SK-N-SH treated with all-trans-retinoic acid at 6 μM for 48 hours (cell line): ENCODE results near the gene KLF18.
"Not testable (repeated sequence)": the region's sequence is repeated elsewhere in the genome, so short reads cannot be mapped to it uniquely, and the experiment has no call there.

ENCODE experiments used
- ATAC-seq: fragments of 200-7000 bp; cut with Tn5 transposase; 3 replicates; pipeline ENCODE4 v1.9.1; 2020; ENCODE audit warnings: mild to moderate bottlenecking, moderate library complexity
- ARNTL ChIP-seq: fragments of 450-650 bp; formaldehyde crosslinking; IDR thresholded peaks from 2 replicates; pipeline ENCODE4 v1.5.0; 2020; ENCODE audit warnings: low read depth, mild to moderate bottlenecking, moderate library complexity, borderline replicate concordance
- BACH2 ChIP-seq: fragments of 250-450 bp; sonication (Bioruptor Pico); IDR thresholded peaks from 2 replicates; pipeline ENCODE4 v1.9.0; 2021; ENCODE audit warnings: mild to moderate bottlenecking, borderline replicate concordance
- CREB5 ChIP-seq: fragments of 250-450 bp; sonication (Bioruptor Pico); IDR thresholded peaks from 2 replicates; pipeline ENCODE4 v1.5.1; 2020; ENCODE audit warnings: low read depth, mild to moderate bottlenecking, moderate library complexity
- CSRNP3 ChIP-seq: fragments of 250-450 bp; sonication (Bioruptor Pico); IDR thresholded peaks from 2 replicates; pipeline ENCODE4 v1.5.1; 2021; ENCODE audit warnings: mild to moderate bottlenecking, moderate library complexity
- ESRRG ChIP-seq: fragments of 250-450 bp; sonication (Bioruptor Pico); IDR thresholded peaks from 2 replicates; pipeline ENCODE4 v1.6.1; 2021; ENCODE audit warnings: mild to moderate bottlenecking
- ISL1 ChIP-seq: fragments of 250-450 bp; sonication (Bioruptor Pico); IDR thresholded peaks from 2 replicates; pipeline ENCODE4 v2.1.2; 2022; ENCODE audit warnings: mild to moderate bottlenecking, moderate library complexity
- OSR1 ChIP-seq: fragments of 250-450 bp; sonication (Bioruptor Pico); IDR thresholded peaks from 2 replicates; pipeline ENCODE4 v1.8.0; 2022; ENCODE audit warnings: moderate library complexity, mild to moderate bottlenecking, inconsistent platforms
- POU6F1 ChIP-seq: fragments of 250-450 bp; sonication (Bioruptor Pico); IDR thresholded peaks from 2 replicates; pipeline ENCODE4 v1.8.0; 2021; ENCODE audit warnings: low read depth, mild to moderate bottlenecking, moderate library complexity, borderline replicate concordance
- PPARA ChIP-seq: fragments of 250-450 bp; sonication (Bioruptor Pico); IDR thresholded peaks from 2 replicates; pipeline ENCODE4 v1.5.0; 2020; ENCODE audit warnings: mild to moderate bottlenecking, borderline replicate concordance
- RARB ChIP-seq: fragments of 250-450 bp; sonication (Bioruptor Pico); IDR thresholded peaks from 2 replicates; pipeline ENCODE4 v1.8.0; 2021; ENCODE audit warnings: mild to moderate bottlenecking, moderate library complexity
- SNAI2 ChIP-seq: fragments of 250-450 bp; sonication (Bioruptor Pico); IDR thresholded peaks from 2 replicates; pipeline ENCODE4 v1.5.0; 2020; ENCODE audit warnings: mild to moderate bottlenecking, moderate library complexity
- TCF4 ChIP-seq: fragments of 250-450 bp; sonication (Bioruptor Pico); IDR thresholded peaks from 2 replicates; pipeline ENCODE4 v1.8.0; 2021; ENCODE audit warnings: mild to moderate bottlenecking, moderate library complexity, borderline replicate concordance
- TOX ChIP-seq: fragments of 250-450 bp; sonication (Bioruptor Pico); IDR thresholded peaks from 2 replicates; pipeline ENCODE4 v1.8.0; 2021; ENCODE audit warnings: mild to moderate bottlenecking, moderate library complexity, borderline replicate concordance
- TSHZ2 ChIP-seq: fragments of 250-450 bp; sonication (Bioruptor Pico); IDR thresholded peaks from 2 replicates; pipeline ENCODE4 v1.5.0; 2020; ENCODE audit warnings: mild to moderate bottlenecking, moderate library complexity
- ZC3H10 ChIP-seq: fragments of 250-450 bp; sonication (Bioruptor Pico); IDR thresholded peaks from 2 replicates; pipeline ENCODE4 v1.5.1; 2021; ENCODE audit warnings: mild to moderate bottlenecking, moderate library complexity
- ZFP3 ChIP-seq: fragments of 250-450 bp; sonication (Bioruptor Pico); IDR thresholded peaks from 2 replicates; pipeline ENCODE4 v1.5.0; 2020; ENCODE audit warnings: mild to moderate bottlenecking, moderate library complexity
- ZFP30 ChIP-seq: fragments of 450-650 bp; formaldehyde crosslinking; IDR thresholded peaks from 2 replicates; pipeline ENCODE4 v1.5.0; 2022; ENCODE audit warnings: mild to moderate bottlenecking, moderate library complexity
- ZNF565 ChIP-seq: fragments of 450-650 bp; formaldehyde crosslinking; conservative IDR thresholded peaks from 2 replicates; pipeline ENCODE4 v1.5.0; 2020; ENCODE audit warnings: low read depth, mild to moderate bottlenecking, moderate library complexity
- ZNF70 ChIP-seq: fragments of 450-650 bp; formaldehyde crosslinking; IDR thresholded peaks from 2 replicates; pipeline ENCODE4 v1.5.0; 2020; ENCODE audit warnings: mild to moderate bottlenecking, moderate library complexity
- ZNF8 ChIP-seq: fragments of 450-650 bp; formaldehyde crosslinking; IDR thresholded peaks from 2 replicates; pipeline ENCODE4 v1.5.0; 2020; ENCODE audit warnings: mild to moderate bottlenecking, moderate library complexity

KLF18 gene

GRCh38 chr1:44118682-44119081 is 22.7 kb downstream of the KLF18 start, which contains the start of gene KLF17:
KLF17 (plus strand) TSS chr1:44118821; CDS start chr1:44118908, 87 bp downstream.
- TF ChIP-seq POU6F1 (CRISPR knock-in tag) (no peak), ISL1 (CRISPR knock-in tag) (no peak), RARB (CRISPR knock-in tag) (no peak), ZFP3 (no peak), PPARA (CRISPR knock-in tag) (no peak), ZNF70 (CRISPR knock-in tag) (no peak), TOX (CRISPR knock-in tag) (no peak)
- ATAC-seq, result no peak

GRCh38 chr1:44117272-44117671 is 24.2 kb downstream of the KLF18 start:
- not testable (repeated sequence) for ATAC-seq

GRCh38 chr1:44114098-44114497 is 27.3 kb downstream of the KLF18 start:
- TF ChIP-seq TCF4 (no peak), TSHZ2 (CRISPR knock-in tag) (no peak), ZNF8 (CRISPR knock-in tag) (no peak), TOX (CRISPR knock-in tag) (no peak), PPARA (CRISPR knock-in tag) (no peak), CSRNP3 (CRISPR knock-in tag) (no peak)
- ATAC-seq, result no peak

- ATAC-seq, result no peak
- no peak for TF ChIP-seq TSHZ2 (CRISPR knock-in tag)
- no peak for TF ChIP-seq ZC3H10 (CRISPR knock-in tag)
- no peak for TF ChIP-seq ZNF8 (CRISPR knock-in tag)
- no peak for TF ChIP-seq ARNTL
- TF ChIP-seq PPARA (CRISPR knock-in tag), result no peak
- TF ChIP-seq TCF4, result no peak
- no peak for TF ChIP-seq RARB (CRISPR knock-in tag)
- no peak for TF ChIP-seq ISL1 (CRISPR knock-in tag)
- no peak for TF ChIP-seq SNAI2
- TF ChIP-seq CSRNP3 (CRISPR knock-in tag), result no peak
- no peak for TF ChIP-seq TOX (CRISPR knock-in tag)
- no peak for TF ChIP-seq CREB5 (CRISPR knock-in tag)
- no peak for TF ChIP-seq ZFP30
- TF ChIP-seq ZNF70 (CRISPR knock-in tag), result no peak
- no peak for TF ChIP-seq OSR1
- no peak for TF ChIP-seq ZNF565 (CRISPR knock-in tag)
- no peak for TF ChIP-seq POU6F1 (CRISPR knock-in tag)
- no peak for TF ChIP-seq ESRRG (CRISPR knock-in tag)
- no peak for TF ChIP-seq BACH2 (CRISPR knock-in tag)
- TF ChIP-seq ZFP3, result no peak
These were observed 28.3 kb downstream of the KLF18 start for GRCh38 chr1:44113095-44113609.
